ENCODE results near the gene ARID1B.

GRCh38 chr6:156869980-156870398 lies 92.8 kb downstream of the ARID1B start:
- TF ChIP-seq, protein P1, sequence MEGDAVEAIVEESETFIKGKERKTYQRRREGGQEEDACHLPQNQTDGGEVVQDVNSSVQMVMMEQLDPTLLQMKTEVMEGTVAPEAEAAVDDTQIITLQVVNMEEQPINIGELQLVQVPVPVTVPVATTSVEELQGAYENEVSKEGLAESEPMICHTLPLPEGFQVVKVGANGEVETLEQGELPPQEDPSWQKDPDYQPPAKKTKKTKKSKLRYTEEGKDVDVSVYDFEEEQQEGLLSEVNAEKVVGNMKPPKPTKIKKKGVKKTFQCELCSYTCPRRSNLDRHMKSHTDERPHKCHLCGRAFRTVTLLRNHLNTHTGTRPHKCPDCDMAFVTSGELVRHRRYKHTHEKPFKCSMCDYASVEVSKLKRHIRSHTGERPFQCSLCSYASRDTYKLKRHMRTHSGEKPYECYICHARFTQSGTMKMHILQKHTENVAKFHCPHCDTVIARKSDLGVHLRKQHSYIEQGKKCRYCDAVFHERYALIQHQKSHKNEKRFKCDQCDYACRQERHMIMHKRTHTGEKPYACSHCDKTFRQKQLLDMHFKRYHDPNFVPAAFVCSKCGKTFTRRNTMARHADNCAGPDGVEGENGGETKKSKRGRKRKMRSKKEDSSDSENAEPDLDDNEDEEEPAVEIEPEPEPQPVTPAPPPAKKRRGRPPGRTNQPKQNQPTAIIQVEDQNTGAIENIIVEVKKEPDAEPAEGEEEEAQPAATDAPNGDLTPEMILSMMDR (IDR thresholded peaks at IDR 0.05; ENCODE audit: low read length) = no peak
- no peak for TF ChIP-seq EZH2 (IDR thresholded peaks at IDR 0.05; ENCODE audit: borderline replicate concordance, low read length)

Measured in OCI-LY1 (cell line).